Mucosa of rectum (tissue), 2 donors: Measurements from ENCODE around the gene DNHD1.

Source experiments
- H3K27ac ChIP-seq, 2 donors: one replicate each; pipeline ENCODE4 v1.7.0; 2013; ENCODE audit warnings: inconsistent platforms in 2 of 2, low read depth in 2 of 2, low read length in 2 of 2
- H3K27me3 ChIP-seq, 2 donors: one replicate each; pipeline ENCODE4 v1.7.0; 2013; ENCODE audit warnings: low read length in 2 of 2; ENCODE audit not compliant: control insufficient read depth in 2 of 2, insufficient read depth in 2 of 2
- H3K36me3 ChIP-seq, 2 donors: one replicate each; pipeline ENCODE4 v1.7.0; 2013; ENCODE audit warnings: low read length in 2 of 2; ENCODE audit not compliant: control insufficient read depth in 2 of 2, insufficient read depth in 2 of 2
- H3K4me1 ChIP-seq, 2 donors: one replicate each; pipeline ENCODE4 v1.7.0; 2013; ENCODE audit warnings: low read length in 2 of 2, mild to moderate bottlenecking in 1 of 2; ENCODE audit not compliant: control insufficient read depth in 2 of 2, insufficient read depth in 2 of 2
- H3K4me3 ChIP-seq, 2 donors: one replicate each; pipeline ENCODE4 v1.7.0; 2013; ENCODE audit warnings: low read length in 2 of 2
- H3K9ac ChIP-seq, 2 donors: one replicate each; pipeline ENCODE4 v1.7.0; 2013; ENCODE audit warnings: low read length in 2 of 2, low read depth in 1 of 2, mild to moderate bottlenecking in 1 of 2
- H3K9me3 ChIP-seq, 2 donors: one replicate each; pipeline ENCODE4 v1.7.0; 2013; ENCODE audit warnings: low read length in 2 of 2; ENCODE audit not compliant: control insufficient read depth in 2 of 2
- donor health status: healthy.
- donor health status: Normal muscosa, but diverticular disease.

Gene DNHD1

GRCh38 chr11:6602096-6602940 is 105.2 kb downstream of the DNHD1 start:
- H3K27ac ChIP-seq: no peak overlapping the region
- peak overlapping the region; percentile 83 to 99 for H3K9ac ChIP-seq

GRCh38 chr11:6603287-6604080 is 106.4 kb downstream of the DNHD1 start, which contains the start of the genes ILK and RRP8:
ILK (plus strand) TSS chr11:6603774; CDS start chr11:6604272, 498 bp downstream.
RRP8 (minus strand) TSS chr11:6603616; CDS start chr11:6603502, 114 bp downstream.
- H3K9ac ChIP-seq: peak within 1 kb of the TSS; percentile 97 to 99
- H3K27ac ChIP-seq: peak within 1 kb of the TSS; percentile 90 to 93
- H3K9me3 ChIP-seq: no peaks in the 10 kb centered on the region
- peak within 1 kb of the TSS; percentile 94 to 96 for H3K4me3 ChIP-seq
- H3K36me3 ChIP-seq: peaks cover 35 to 41% of the 10 kb centered on the region in 2 donors
- no peaks in the 10 kb centered on the region for H3K27me3 ChIP-seq
- H3K4me1 ChIP-seq: peaks cover 38 to 46% of the 10 kb centered on the region in 2 donors

More at GRCh38 chr11:6602096-6602940, 105.2 kb downstream of the DNHD1 start:
- no peaks in the 10 kb centered on the region for H3K27me3 ChIP-seq
- H3K9me3 ChIP-seq: no peaks in the 10 kb centered on the region
- H3K4me3 ChIP-seq: peak overlapping the region; percentile 94 to 96
- peaks cover 29 to 39% of the 10 kb centered on the region in 2 donors for H3K4me1 ChIP-seq
- H3K36me3 ChIP-seq: peaks cover 29 to 38% of the 10 kb centered on the region in 2 donors

GRCh38 chr11:6604081-6604626 is 107.1 kb downstream of the DNHD1 start:
- Histone ChIP-seq H3K27ac (peak overlapping the region; percentile 90 to 93), H3K9ac (peak overlapping the region; percentile 97 to 99), H3K36me3 (peaks cover 37 to 41% of the 10 kb centered on the region in 2 donors), H3K9me3 (no peaks in the 10 kb centered on the region), H3K27me3 (no peaks in the 10 kb centered on the region), H3K4me1 (peaks cover 38 to 47% of the 10 kb centered on the region in 2 donors), H3K4me3 (peak overlapping the region; percentile 94 to 96)

GRCh38 chr11:6604790-6605189 is 107.7 kb downstream of the DNHD1 start:
- peak overlapping the region; percentile 94 to 96 for H3K4me3 ChIP-seq
- no peaks in the 10 kb centered on the region for H3K9me3 ChIP-seq
- H3K9ac ChIP-seq: peak overlapping the region; percentile 97 to 99
- peak overlapping the region; percentile 90 to 93 for H3K27ac ChIP-seq
- peaks cover 37 to 41% of the 10 kb centered on the region in 2 donors for H3K36me3 ChIP-seq
- no peaks in the 10 kb centered on the region for H3K27me3 ChIP-seq
- H3K4me1 ChIP-seq: peaks cover 42 to 47% of the 10 kb centered on the region in 2 donors

- Histone ChIP-seq H3K9me3 (no peaks in the 10 kb centered on the region), H3K4me3 (peak overlapping the region; percentile 29 to 57), H3K27ac (peak overlapping the region; percentile 83 to 88), H3K36me3 (peaks cover 29 to 36% of the 10 kb centered on the region in 2 donors), H3K27me3 (no peaks in the 10 kb centered on the region), H3K4me1 (peaks cover 51 to 57% of the 10 kb centered on the region in 2 donors), H3K9ac (peak overlapping the region; percentile 53 to 66)
Observed at GRCh38 chr11:6606471-6607189, 109.5 kb downstream of the DNHD1 start.

- Histone ChIP-seq H3K27me3 (no peaks in the 10 kb centered on the region), H3K27ac (peak overlapping the region; percentile 83 to 88), H3K36me3 (peaks cover 28 to 35% of the 10 kb centered on the region in 2 donors), H3K4me1 (peaks cover 46 to 51% of the 10 kb centered on the region in 2 donors), H3K4me3 (peak overlapping the region in 1 of 2 donors; percentile 29), H3K9me3 (no peaks in the 10 kb centered on the region), H3K9ac (peak overlapping the region; percentile 24 to 53)
Observed at GRCh38 chr11:6607190-6607795, 110.2 kb downstream of the DNHD1 start.

GRCh38 chr11:6608011-6608410 is 110.9 kb downstream of the DNHD1 start:
- Histone ChIP-seq H3K4me3 (no peak overlapping the region), H3K4me1 (peaks cover 46 to 51% of the 10 kb centered on the region in 2 donors), H3K9ac (no peak overlapping the region)

GRCh38 chr11:6608726-6609501 is 111.8 kb downstream of the DNHD1 start:
- no peaks in the 10 kb centered on the region for H3K9me3 ChIP-seq
- H3K36me3 ChIP-seq: peaks cover 28 to 35% of the 10 kb centered on the region in 2 donors
- H3K4me3 ChIP-seq: no peak overlapping the region
- H3K27ac ChIP-seq: peak overlapping the region in 1 of 2 donors; percentile 88
- no peaks in the 10 kb centered on the region for H3K27me3 ChIP-seq
- H3K9ac ChIP-seq: no peak overlapping the region
- H3K4me1 ChIP-seq: peaks cover 55 to 56% of the 10 kb centered on the region in 2 donors

More at GRCh38 chr11:6608011-6608410, 110.9 kb downstream of the DNHD1 start:
- Histone ChIP-seq H3K27ac (peak overlapping the region; percentile 83 to 88), H3K27me3 (no peaks in the 10 kb centered on the region), H3K9me3 (no peaks in the 10 kb centered on the region), H3K36me3 (peaks cover 28 to 35% of the 10 kb centered on the region in 2 donors)
